DMS114 treated with DMSO at 0.1 percent for 48 hours (cell line): Measurements from ENCODE around the gene ACSS1.

Experiments
- DNase-seq: peaks from one replicate; lab custom pipeline; 2025; ENCODE audit not compliant: unreplicated experiment; lab: John Stamatoyannopoulos, UW

ACSS1 gene

DNA sequence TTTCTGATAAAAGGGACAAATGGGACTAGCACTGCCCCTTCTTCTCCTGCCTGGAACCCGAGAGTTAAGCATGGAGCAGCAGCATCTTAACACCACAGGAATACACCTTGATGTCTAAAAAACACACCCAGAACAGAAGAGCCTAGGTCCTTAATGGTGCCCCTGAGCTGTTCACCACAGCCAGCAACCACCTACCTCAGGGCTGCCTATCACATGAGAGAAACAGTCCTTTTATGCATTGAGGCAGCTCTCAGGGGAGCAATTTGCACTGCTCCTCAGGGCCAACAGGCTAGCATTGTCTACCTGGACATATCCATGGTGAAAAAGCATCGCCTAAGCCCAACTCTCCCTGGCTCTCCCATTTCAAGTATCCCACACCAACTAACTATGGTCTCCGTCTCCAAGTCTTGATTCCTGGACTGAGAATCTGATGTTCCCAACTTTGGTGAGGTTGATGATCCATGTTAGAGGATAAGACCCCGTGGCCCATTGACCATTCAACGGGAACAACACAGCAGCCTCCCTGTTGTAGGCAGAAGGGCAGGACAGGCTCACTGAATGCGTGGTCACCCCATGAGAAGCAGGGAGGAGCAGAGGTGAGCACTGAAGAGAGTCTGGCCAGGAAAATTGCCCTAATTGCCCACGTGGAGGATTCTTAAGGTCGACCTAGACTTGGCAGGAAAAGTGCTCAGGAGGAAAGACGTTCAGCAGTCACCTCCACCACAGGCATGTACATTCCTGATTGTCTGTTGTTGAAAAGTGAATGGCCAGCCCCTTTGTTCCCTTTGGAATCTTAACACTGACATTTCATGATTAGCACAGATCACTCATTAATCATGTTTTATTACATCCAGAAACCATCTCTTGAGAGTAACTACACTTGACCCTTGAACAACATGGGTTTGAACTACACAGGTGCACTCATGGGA, 61.2 kb downstream of the ACSS1 start:
- no peak for DNase-seq

GRCh38 chr20:24995741-24996448, 62.0 kb downstream of the ACSS1 start:
- DNase-seq, result no peak

DNA sequence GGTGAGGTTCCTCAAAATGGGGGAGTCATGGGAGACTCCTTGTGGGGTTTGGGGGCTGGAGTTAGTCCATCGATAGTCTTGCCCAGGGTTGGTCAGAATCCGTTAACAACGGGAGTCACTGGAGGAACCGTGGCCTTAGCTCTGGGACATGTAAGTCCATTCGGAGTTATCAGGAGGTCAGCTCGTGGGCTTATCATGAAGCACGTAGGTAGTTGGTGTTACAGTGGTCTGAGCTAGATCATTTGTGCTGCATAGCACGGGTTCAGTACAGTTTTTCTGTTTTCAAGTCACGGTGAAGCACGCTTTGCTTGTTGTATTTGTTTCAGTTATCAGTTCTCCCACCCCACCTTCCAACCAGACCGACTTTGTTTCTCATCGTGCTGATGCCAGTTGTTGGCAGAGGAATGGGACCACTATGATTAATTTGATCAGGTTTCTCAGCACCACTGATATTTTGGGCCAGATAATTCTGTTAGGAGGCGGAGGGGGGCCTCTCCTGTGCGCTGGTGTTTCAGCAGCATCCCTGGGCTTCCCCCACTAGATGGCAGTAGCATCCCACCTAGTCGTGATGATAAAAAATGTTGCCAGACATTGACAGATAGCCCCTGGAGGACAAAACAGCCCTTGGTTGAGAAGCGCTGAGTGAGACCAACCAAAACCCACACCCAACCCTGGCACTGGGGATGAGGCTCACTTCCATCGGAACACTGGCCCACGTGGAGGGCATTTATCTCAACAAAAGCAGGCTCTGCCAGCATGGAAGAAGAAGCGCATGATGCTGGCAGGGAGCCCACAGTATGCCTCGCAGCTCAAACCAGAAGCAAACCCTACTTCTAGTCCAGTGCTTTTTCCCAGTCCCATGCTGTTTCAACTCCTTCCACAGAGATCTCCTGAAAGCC, 63.2 kb downstream of the ACSS1 start:
- peak; percentile 45 for DNase-seq

DNA sequence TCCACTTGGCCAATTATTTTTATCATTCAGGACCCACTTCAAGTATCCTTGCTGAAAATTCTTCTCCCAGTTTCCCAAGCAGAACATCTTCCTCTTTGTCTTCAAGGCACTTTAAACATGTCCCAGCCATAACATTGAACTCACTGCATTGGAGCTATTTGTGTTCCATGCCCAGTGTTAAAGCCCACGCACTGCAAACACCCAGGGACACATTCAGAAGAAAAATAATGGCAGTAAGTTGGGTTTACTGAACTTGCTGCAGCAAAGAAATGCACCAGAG, 63.8 kb downstream of the ACSS1 start:
- no peak for DNase-seq

GRCh38 chr20:24993337-24994185, 64.4 kb downstream of the ACSS1 start:
- DNase-seq, result peak; percentile 19

DNA sequence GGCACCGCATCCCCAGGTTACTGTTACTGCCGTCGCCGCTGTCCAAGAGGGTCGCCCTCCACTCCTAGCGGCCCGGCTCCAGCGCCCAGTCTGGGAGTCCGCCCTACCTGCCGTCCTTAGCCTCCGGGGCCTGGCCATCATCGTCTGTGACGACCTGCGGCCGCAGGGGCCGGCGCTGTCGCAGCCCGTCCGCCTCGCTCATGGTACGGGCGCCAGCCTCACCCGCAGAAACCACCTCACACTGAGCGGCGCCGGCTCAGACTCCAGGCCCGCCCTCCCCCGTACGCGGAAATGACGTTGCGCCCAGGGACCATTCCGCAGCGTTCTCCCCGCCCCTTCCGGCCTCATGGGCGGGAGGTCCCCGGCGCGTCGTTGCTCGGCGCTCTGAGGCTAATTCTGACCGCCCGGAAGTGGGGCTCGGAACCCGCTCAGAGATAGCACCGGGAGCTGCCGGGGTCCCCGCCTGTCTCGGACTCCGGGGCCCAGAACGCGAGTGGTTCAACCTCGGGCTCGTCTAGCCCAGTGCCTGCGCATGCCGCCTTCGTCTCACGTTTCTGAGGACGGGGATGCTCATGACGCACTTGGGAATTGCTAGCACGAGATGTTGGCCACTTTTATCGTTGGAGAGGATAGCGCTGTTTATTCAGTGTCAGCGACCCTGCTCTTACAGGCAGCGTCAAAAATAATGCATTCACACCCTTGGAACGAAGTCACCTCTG, 65.3 kb downstream of the ACSS1 start, which contains the start of gene APMAP:
APMAP (minus strand) TSS at position 265 of the 719 bp plus-strand sequence; CDS start at position 202, 63 bp downstream.
- peak; percentile 82 for DNase-seq

DNA sequence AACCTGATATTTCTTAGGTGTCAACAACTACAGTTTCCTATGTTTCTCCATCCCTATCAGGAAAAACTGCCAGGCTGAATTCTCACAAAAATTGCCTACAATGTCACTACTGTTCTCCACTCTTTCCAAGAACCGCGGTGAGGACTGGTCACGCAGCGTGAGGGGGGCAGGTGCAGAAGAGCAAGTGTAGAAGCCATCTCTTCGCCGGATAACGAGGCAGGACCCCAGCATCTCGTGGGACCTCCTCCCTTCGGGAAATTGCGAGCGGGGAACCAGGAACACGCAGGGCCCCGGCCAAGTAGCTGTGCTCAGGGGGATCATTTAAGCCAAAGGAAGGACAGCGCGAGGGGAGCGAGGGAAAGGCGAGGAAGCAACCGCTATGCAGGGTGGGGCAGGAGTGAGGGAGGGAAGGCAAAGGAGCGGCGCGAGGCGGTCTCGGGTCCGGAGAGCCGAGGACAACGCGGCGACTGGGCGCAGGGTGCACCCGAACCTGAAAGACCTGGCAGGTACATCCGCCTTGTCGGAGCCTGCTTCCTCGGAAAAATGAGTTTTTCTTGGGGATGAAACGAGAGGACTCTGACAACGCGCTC, 65.9 kb downstream of the ACSS1 start:
- no peak for DNase-seq

DNA sequence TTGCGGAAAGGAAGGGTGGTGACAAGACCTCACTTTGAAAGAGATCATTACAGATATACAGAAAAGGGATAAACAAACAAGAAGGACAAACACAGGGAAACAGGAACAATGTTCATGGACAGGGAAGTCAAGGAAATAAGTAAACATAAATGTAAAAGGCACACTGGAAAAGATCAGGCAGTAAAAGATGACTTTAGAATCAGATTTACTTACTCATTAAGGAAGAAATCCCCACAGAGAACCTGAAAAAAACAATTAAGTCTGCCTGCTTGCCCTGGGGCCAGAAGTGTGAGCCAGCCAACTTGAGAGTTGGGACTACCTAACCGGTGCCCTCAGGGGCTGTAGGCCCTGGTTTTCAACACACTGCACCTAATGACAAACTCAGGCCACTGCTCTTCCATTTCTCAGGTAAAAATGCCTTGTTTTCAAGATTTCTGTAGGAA, 67.1 kb downstream of the ACSS1 start:
- DNase-seq, result no peak

- DNase-seq, result no peak
These were observed 68.8 kb downstream of the ACSS1 start for GRCh38 chr20:24989162-24989561.

- DNase-seq, result no peak
These were observed 69.8 kb downstream of the ACSS1 start for GRCh38 chr20:24987873-24988835.

DNA sequence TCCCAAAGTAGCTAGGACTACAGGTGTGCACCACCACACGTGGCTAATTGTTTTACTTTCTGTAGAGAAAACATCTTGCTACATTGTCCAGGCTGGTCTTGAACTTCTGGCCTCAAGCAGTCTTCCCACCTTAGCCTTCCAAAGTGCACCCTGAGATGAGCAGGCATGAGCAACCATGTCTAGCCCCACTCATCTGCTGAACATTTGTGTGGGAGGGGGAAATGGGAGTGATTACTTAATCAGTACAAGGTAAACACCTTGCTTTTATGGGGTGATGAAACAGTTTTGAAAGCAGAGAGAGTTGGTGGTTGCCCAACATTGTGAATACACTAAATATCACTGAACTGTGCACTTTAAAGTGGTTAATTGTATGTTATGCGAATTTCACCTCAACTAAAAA, 70.7 kb downstream of the ACSS1 start:
- no peak for DNase-seq

DNA sequence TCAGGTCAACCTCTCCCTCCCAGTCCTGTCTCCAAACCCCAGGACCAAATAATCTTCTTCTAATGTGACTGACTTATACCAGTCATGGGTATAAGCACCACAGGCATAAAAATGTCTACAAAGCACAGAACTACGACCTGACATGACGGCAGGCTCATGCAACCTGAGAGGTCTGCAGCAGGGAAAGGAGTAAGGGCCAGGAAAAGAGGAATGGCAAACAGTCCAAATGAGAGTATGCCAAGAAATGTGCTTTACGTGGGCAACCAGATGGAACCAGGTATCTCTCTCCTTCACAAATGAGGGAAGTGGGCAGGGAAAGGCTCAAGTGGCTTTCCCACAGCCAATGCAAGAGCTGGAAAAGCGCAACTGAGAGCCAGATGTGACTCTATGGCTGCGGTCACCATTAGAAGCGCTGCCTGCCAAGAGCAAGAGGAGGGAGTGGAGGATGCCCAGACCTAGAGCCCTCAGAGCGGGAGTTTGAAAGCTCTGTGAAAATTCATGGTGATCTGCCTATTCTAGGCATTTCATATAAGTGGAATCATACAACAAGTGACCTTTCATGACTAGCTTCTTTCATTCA, 71.4 kb downstream of the ACSS1 start:
- DNase-seq, result no peak

GRCh38 chr20:24985802-24986201, 72.1 kb downstream of the ACSS1 start:
- no peak for DNase-seq

DNA sequence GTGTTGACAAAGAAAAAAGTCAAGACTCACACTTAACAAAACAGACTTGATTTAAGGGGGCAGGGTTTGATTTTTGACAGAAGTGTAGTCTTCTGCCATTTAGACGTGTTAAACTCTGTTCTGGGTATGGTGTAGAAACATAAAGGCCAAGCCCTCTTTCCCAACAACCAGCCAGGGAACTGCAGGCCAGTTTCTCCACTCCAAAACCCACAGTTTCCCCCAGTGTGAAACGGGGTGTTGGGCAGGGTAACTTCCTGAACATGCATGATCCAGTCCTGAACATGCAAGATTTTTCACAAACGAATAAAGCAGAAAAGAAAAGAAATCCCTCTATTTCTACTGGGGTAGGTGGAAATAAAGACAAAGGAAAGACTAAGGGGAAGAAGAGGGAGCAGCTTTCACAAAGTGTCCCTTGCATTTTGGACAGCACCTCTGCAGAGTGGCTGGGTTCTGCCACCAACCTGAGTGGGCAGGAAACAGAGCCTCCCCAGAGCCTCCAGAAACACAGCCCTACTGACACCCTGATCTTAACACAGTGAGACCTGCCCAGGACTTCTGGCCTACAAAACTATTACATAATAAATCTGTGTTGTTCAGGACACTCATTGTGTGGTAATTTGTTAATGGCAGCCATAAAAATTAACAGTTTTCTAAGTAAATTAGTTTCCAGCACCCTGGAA, 72.8 kb downstream of the ACSS1 start:
- no peak for DNase-seq

- no peak for DNase-seq
These were observed 74.0 kb downstream of the ACSS1 start for GRCh38 chr20:24983896-24984295.

GRCh38 chr20:24981790-24982189, 76.1 kb downstream of the ACSS1 start:
- no peak for DNase-seq

DNA sequence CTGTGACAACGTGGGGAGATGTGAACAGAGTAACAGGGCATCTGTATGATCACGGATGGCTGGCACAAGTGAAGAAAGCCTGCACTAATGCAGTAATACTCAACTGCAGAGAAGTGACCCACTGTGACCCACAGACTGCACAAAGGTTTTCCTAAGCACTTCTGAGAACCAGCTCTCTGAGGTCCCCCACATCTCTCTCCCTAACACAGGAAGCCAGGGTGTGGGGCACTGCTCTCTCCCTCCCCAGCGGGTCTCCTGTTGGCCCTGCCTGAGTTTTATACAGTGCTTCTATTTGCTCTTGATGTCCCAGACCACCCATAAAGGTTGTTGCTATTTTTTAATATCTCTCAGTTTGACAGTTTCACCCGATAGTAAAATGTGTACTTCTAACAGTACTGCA, 76.7 kb downstream of the ACSS1 start:
- no peak for DNase-seq
